AG09309 (cell line): ENCODE results near the gene THAP7.

Experiments
- DNase-seq: peaks from one replicate; pipeline ENCODE4 v3.0.0-alpha.2; 2010; ENCODE audit warnings: low read depth
- H3K4me3 ChIP-seq: 2 replicates; pipeline ENCODE4 v1.5.1; 2011; ENCODE audit warnings: mild to moderate bottlenecking, low read depth, low read length, moderate library complexity; ENCODE audit not compliant: control insufficient read depth
- TF ChIP-seq, protein P1 (sequence below): IDR thresholded peaks from 2 replicates; pipeline ENCODE4 v1.5.1; 2011; ENCODE audit warnings: mild to moderate bottlenecking, low read depth, low read length, inconsistent platforms; ENCODE audit not compliant: insufficient read depth, control insufficient read depth; ENCODE audit errors: missing control alignments

THAP7 gene

DNA sequence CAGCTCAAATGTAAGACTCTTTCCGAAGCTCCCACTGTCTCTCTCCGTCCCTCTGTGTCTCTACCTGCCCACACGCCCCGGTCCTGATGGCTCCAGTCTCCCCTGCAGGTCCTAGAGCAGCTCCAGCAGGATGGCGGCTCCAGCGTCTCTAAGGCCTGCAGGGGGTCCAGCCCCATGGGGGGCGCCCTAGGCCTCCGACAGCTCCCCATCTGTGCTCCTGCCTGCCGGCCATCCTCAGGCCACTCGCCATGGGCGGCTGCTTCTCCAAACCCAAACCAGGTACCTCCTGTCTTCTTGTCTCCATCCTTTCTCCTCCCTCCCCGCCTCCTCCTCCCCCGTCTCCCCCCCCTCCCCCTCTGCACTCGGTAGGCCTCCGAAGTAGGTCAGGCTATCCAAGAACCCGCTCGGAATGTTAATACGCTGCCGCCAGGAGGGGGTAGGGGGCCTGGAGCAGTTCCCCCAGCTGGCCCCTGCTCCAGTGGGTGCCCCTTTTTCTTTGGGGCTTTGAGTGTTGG lies 34.2 kb downstream of the THAP7 start:
- DNase-seq = no peak
- TF ChIP-seq, protein P1, sequence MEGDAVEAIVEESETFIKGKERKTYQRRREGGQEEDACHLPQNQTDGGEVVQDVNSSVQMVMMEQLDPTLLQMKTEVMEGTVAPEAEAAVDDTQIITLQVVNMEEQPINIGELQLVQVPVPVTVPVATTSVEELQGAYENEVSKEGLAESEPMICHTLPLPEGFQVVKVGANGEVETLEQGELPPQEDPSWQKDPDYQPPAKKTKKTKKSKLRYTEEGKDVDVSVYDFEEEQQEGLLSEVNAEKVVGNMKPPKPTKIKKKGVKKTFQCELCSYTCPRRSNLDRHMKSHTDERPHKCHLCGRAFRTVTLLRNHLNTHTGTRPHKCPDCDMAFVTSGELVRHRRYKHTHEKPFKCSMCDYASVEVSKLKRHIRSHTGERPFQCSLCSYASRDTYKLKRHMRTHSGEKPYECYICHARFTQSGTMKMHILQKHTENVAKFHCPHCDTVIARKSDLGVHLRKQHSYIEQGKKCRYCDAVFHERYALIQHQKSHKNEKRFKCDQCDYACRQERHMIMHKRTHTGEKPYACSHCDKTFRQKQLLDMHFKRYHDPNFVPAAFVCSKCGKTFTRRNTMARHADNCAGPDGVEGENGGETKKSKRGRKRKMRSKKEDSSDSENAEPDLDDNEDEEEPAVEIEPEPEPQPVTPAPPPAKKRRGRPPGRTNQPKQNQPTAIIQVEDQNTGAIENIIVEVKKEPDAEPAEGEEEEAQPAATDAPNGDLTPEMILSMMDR = no peak
- H3K4me3 ChIP-seq = no peak overlapping the region

DNA sequence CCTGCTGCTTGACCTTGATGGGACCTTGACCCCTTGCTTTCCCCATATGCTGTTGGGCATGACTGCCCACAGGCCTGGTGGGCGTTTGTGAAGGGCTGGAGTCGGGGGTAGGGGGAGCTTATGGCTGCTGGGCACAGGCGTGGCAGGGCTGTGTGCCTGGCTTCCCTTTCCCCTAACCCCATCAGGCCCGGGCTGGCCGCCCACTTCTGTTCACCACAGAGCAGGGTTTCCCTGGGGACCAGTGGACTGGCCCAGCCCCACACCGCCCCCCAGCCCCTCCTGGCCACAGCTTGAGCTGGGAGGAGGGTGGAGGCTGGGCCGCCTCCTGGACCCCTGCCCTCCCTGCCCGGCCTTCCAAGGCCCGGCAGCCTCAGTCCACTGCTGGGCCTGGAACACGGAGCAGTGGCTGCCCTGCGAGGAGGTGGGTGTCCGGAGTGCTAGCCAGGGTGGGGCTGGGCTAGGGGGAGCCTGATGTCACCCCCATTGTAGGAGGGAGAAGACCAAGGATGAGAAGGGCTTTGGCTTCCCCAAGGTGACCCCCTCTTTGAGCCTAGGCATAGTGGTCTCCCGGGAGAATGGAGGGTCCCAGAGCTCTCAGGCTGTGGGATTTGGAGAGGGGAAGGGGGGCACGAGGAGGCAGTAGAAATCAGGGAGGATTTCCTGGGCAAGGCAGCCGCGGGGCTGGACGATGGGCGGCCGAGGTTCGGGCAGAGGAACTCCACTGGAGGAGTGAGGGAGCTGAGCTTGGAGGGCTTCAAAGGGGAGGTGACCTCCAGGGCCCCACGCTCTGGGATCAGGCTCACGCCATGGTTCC lies 34.8 kb downstream of the THAP7 start, which contains the start of gene AIFM3:
AIFM3 (plus strand) TSS at position 373 of the 814 bp plus-strand sequence. CDS start 690 bp downstream, outside the sequence.
- DNase-seq = no peak
- H3K4me3 ChIP-seq = no peak within 1 kb of the TSS
- TF ChIP-seq, protein P1 = no peak

DNA sequence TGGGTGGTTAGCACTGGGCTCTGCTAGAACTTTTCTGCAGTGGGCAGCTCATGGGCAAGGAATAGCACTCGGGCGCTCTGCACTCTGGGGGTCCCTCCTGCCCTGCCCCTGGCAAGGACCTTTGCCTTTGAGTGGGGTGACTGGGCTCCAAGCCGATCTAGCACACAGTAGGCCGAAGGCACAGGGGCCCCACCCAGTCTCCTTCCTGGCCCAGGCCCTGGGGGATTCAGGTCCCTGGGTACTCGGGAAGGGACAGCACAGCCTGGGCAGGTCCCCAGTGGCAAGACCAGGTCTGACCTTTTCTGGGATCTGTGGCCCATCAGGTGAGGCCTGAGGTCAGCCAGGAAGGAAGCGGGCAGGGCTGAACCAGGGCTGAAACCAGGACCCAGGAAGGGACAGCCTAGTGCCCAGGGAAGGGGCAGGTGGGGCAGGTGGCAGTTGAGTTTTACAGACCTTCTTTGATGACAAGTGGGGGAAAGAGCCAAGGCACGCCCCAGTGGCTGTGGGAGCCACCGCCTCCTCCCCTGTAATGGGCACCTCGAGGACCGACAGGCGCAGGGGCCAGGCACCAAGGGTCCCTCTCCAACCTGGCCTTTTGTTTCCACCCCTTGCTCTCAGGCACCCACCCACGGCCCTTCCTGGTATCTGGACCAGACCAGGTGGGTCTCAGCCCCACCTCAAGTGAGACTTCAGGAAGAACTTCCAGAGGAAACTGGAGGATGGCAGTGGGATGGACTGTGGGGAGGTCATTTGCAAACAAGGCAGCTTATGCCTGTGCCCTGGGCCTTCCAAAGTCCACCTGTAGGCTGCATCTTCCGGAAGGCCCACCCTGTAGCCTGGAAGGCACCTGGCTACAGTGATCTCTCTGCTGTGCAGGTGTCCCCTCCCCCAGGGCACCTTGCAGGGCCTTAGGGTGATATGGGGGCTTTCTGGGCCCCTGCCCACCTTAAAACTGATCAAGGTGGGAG lies 35.7 kb downstream of the THAP7 start:
- TF ChIP-seq, protein P1 = no peak
- no peak overlapping the region for H3K4me3 ChIP-seq
- no peak for DNase-seq

DNA sequence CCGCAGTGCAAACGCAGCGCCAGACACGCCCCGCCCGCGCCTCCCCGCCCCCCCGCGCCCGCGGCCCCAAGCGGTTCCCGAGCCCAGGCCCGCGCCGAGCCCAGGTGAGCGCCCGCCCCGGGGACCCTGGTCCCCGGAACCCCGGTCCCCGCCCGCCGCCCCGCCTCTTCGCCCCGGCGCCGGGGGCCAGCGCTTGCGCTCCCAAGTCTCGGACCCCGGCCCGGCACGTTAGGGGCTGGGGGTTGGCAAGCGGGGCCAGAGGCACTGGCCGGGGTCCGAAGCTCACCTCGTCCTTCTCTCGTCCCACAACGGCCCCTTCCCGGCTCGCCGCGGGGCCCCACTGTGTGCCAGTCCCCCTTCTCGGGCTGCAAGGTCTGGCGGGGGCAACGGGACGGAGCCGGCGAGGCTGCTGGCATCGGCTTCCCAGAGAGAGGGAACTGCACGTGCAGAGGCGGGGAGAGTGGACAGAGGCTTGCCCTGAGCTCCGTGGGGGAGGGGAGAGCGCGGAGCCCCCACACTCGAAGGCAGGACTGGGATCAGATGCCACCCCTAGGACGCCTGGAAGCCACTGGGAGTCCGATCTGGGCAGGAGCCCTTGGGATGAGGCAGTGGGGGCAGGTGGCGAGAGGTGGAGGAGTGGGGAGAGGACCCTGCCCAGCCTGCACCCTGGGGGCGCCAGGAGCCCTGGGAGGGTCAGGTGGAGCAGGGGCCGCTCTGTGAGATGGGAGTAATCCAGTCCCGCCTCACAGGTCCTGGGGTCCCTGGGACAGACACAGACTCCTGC lies 36.6 kb downstream of the THAP7 start:
- no peak for DNase-seq
- TF ChIP-seq, protein P1 = no peak
- H3K4me3 ChIP-seq = peak overlapping the region; percentile 15

DNA sequence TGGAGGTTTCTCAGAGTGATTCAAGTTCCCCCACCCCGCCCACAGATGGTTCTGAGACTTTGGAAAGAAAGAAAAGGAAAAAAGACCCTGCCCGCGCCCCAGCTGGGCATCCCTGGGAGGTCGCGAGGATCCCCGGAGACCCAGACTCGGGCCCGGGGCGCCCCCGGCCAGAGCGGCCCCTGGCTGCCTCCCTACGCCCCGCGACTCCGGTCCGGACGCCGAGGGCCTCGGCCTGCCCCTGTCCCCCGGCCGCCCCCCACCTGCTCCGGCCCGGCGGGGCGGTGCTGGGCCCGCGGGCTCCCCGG lies 37.2 kb downstream of the THAP7 start:
- no peak for DNase-seq
- TF ChIP-seq, protein P1 = no peak
- H3K4me3 ChIP-seq = peak overlapping the region; percentile 8
